HepG2 (cell line): ENCODE measurements around the gene ABCB8. TPM values are rescaled to one million over a fixed set of nuclear protein-coding genes. Genes with fewer than 3 reads are reported as not detected.

Experiments
- CREM ChIP-seq, 2 experiments: sonication (generic) in 1 of 2; formaldehyde crosslinking in 1 of 2; IDR thresholded peaks; 2 replicates each; pipeline versions ENCODE4 v1.4.0 to v1.6.1; 2016 to 2020; ENCODE audit warnings: antibody characterized with exemption in 1 of 2, mild to moderate bottlenecking in 1 of 2, missing genetic modification reagents in 1 of 2
- EHMT2 ChIP-seq: fragments of 200-600 bp; sonication (generic); IDR thresholded peaks from 2 replicates; pipeline ENCODE4 v1.7.0; 2017; ENCODE audit warnings: antibody characterized with exemption, low read depth, low read length, borderline replicate concordance
- ESRRA ChIP-seq: sonication (generic); formaldehyde crosslinking; IDR thresholded peaks from 2 replicates; pipeline ENCODE4 v1.5.1; 2020; ENCODE audit warnings: mild to moderate bottlenecking, low read depth, missing genetic modification reagents
- FOSL1 ChIP-seq: sonication (generic); formaldehyde crosslinking; IDR thresholded peaks from 2 replicates; pipeline ENCODE4 v1.9.0; 2021; ENCODE audit warnings: missing genetic modification reagents, borderline replicate concordance
- JDP2 ChIP-seq: sonication (generic); formaldehyde crosslinking; IDR thresholded peaks from 2 replicates; pipeline ENCODE4 v1.8.1; 2022; ENCODE audit warnings: missing genetic modification reagents, borderline replicate concordance
- NFIC ChIP-seq: IDR thresholded peaks from 2 replicates; pipeline ENCODE4 v1.6.1; 2012; ENCODE audit warnings: mild to moderate bottlenecking, low read length, inconsistent platforms
- NR2C2 ChIP-seq: sonication (generic); formaldehyde crosslinking; IDR thresholded peaks from 2 replicates; pipeline ENCODE4 v1.4.0; 2020; ENCODE audit warnings: missing genetic modification reagents, mild to moderate bottlenecking, moderate library complexity, borderline replicate concordance
- NRL ChIP-seq: sonication (generic); formaldehyde crosslinking; IDR thresholded peaks from 2 replicates; pipeline ENCODE4 v1.5.0; 2020; ENCODE audit warnings: missing genetic modification reagents, mild to moderate bottlenecking, moderate library complexity, borderline replicate concordance
- RELA ChIP-seq: sonication (generic); formaldehyde crosslinking; IDR thresholded peaks from 2 replicates; pipeline ENCODE4 v1.4.0; 2020; ENCODE audit warnings: missing genetic modification reagents
- REXO4 ChIP-seq: sonication (generic); formaldehyde crosslinking; IDR thresholded peaks from 2 replicates; pipeline ENCODE4 v1.8.0; 2022; ENCODE audit warnings: missing genetic modification reagents, mild to moderate bottlenecking, borderline replicate concordance
- SNAI1 ChIP-seq: sonication (generic); formaldehyde crosslinking; IDR thresholded peaks from 2 replicates; pipeline ENCODE4 v1.5.0; 2020; ENCODE audit warnings: mild to moderate bottlenecking, missing genetic modification reagents, borderline replicate concordance
- SNRNP70 ChIP-seq: fragments of 200-400 bp; formaldehyde crosslinking; IDR thresholded peaks from 2 replicates; pipeline ENCODE4 v1.6.1; 2017; ENCODE audit warnings: mild to moderate bottlenecking, low read depth, low read length, moderate library complexity
- TARDBP ChIP-seq: sonication (generic); formaldehyde crosslinking; IDR thresholded peaks from 2 replicates; pipeline ENCODE4 v1.8.0; 2022; ENCODE audit warnings: mild to moderate bottlenecking, missing genetic modification reagents
- ZKSCAN8 ChIP-seq: IDR thresholded peaks from 2 replicates; pipeline ENCODE4 v1.6.1; 2016; ENCODE audit warnings: borderline replicate concordance, missing genetic modification reagents, missing compliant biosample characterization
- ZNF136 ChIP-seq: sonication (generic); formaldehyde crosslinking; IDR thresholded peaks from 2 replicates; pipeline ENCODE4 v1.8.1; 2022; ENCODE audit warnings: low read depth, mild to moderate bottlenecking, moderate library complexity, missing genetic modification reagents
- ZNF235 ChIP-seq: sonication (generic); formaldehyde crosslinking; IDR thresholded peaks from 2 replicates; pipeline ENCODE4 v1.8.1; 2023; ENCODE audit warnings: mild to moderate bottlenecking, missing genetic modification reagents, borderline replicate concordance
- ZNF256 ChIP-seq: sonication (generic); formaldehyde crosslinking; conservative IDR thresholded peaks from 2 replicates; pipeline ENCODE4 v1.4.0; 2020; ENCODE audit warnings: missing genetic modification reagents
- ZNF292 ChIP-seq: sonication (generic); formaldehyde crosslinking; IDR thresholded peaks from 2 replicates; pipeline ENCODE4 v1.8.1; 2022; ENCODE audit warnings: mild to moderate bottlenecking, low read depth, missing genetic modification reagents, borderline replicate concordance
- ZNF337 ChIP-seq: sonication (generic); formaldehyde crosslinking; IDR thresholded peaks from 2 replicates; pipeline ENCODE4 v1.5.1; 2020; ENCODE audit warnings: missing genetic modification reagents, low read depth, mild to moderate bottlenecking, borderline replicate concordance
- ZNF430 ChIP-seq: sonication (generic); formaldehyde crosslinking; IDR thresholded peaks from 2 replicates; pipeline ENCODE4 v1.9.0; 2021; ENCODE audit warnings: mild to moderate bottlenecking, missing genetic modification reagents
- ZNF530 ChIP-seq: sonication (generic); formaldehyde crosslinking; IDR thresholded peaks from 2 replicates; pipeline ENCODE4 v1.5.0; 2020; ENCODE audit warnings: low read depth, mild to moderate bottlenecking, missing genetic modification reagents
- ZNF703 ChIP-seq: sonication (generic); formaldehyde crosslinking; IDR thresholded peaks from 2 replicates; pipeline ENCODE4 v1.5.1; 2020; ENCODE audit warnings: missing genetic modification reagents, mild to moderate bottlenecking, moderate library complexity, borderline replicate concordance
- ZSCAN29 ChIP-seq: sonication (generic); formaldehyde crosslinking; conservative IDR thresholded peaks from 2 replicates; pipeline ENCODE4 v1.4.0; 2020; ENCODE audit warnings: mild to moderate bottlenecking, missing genetic modification reagents
- polyA plus RNA-seq, 8 experiments: library from polyadenylated mRNA; depleted of rRNA in 3 of 8; stranded (reverse) in 7 of 8; unstranded in 1 of 8; fragments of >200 nt; fragmentation: Illumina TruSeq in 4 of 8; extraction: Trizol in 4 of 8; gene quantifications; 2 replicates each; pipeline versions ENCODE4 v1.2.1 to v1.2.3, GENCODE V29; 2011 to 2016; ENCODE audit warnings: low read depth in 4 of 8, missing spikeins in 1 of 8, mixed read lengths in 1 of 8; ENCODE audit not compliant: insufficient read depth in 1 of 8
- total RNA-seq, 5 experiments: library from RNA; depleted of rRNA; stranded (reverse); fragments of >200 nt; fragmentation: Illumina TruSeq; extraction: Trizol; gene quantifications; 2 replicates each; pipeline ENCODE4 v1.2.3, GENCODE V29; 2016; ENCODE audit warnings: low read depth in 1 of 5
- TF ChIP-seq, protein P1 (sequence below): sonication (generic); formaldehyde crosslinking; IDR thresholded peaks from 2 replicates; pipeline ENCODE4 v1.8.0; 2022; ENCODE audit warnings: missing genetic modification reagents, mild to moderate bottlenecking, borderline replicate concordance
- TF ChIP-seq, protein P2 (sequence below): IDR thresholded peaks from 2 replicates; pipeline ENCODE4 v1.6.1; 2016; ENCODE audit warnings: mild to moderate bottlenecking, missing biosample characterization, missing genetic modification reagents
- TF ChIP-seq, protein P3 (sequence below): sonication (generic); formaldehyde crosslinking; IDR thresholded peaks from 2 replicates; pipeline ENCODE4 v1.4.0; 2020; ENCODE audit warnings: missing genetic modification reagents, mild to moderate bottlenecking, borderline replicate concordance

ABCB8 gene
- total and polyA plus RNA-seq, 2 of the 13 experiments (the other 11 are each of a cell fraction or from before 2014, with no cell fraction given): 6.6 to 16.7 TPM

DNA sequence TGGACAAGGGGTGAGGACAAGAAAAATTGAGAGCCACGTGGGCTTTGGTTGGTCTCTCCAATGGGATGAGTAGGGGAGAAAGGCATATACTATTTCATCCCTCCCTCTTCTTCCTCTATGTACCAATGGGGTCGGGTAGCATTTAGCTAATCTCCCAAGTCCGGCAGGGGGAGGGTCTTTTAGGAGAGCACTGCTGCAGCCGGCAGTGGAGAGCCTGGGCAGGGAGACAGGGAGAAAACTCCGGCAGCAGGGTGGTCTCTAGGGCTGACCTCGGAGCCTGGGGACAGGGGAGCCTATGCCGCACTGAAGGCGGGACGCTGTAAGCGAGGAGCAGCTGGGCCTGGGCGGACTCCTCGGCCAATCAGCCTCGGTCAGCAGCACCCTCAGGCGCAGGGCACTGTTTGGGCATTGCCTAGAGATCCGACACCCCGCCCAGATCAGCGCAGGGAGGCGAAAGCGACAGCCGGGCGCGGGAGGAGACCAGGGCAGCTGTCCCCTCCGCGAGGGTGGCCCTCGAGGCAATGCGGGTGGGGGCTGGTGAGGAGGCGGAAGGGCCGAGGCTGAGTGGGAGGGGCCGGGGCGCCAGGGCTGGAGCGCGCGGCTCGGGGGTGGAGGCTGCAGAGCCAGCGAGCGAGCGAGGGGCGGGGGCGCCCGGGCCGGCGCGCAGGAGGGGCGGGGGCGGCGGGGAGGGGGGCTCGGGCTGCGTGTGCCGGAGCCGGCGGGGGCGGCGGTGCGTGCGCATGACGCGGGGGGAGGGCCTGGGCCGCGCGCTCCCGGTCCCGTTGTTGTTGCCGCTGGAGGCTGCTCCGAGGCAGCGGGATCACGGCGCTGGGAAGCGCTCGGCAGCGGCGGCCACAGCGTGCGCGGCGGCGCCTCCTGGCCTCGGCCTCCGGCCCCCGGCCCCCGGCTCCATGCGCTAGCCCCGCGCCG is 57.7 kb downstream of the ABCB8 start, which contains the start of gene AGAP3 (continued):
- TF ChIP-seq, protein P1, sequence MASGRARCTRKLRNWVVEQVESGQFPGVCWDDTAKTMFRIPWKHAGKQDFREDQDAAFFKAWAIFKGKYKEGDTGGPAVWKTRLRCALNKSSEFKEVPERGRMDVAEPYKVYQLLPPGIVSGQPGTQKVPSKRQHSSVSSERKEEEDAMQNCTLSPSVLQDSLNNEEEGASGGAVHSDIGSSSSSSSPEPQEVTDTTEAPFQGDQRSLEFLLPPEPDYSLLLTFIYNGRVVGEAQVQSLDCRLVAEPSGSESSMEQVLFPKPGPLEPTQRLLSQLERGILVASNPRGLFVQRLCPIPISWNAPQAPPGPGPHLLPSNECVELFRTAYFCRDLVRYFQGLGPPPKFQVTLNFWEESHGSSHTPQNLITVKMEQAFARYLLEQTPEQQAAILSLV: peak; percentile 76; the same call in 1 of the 2 replicates
- no peak for TF ChIP-seq NFIC
- no peak for TF ChIP-seq EHMT2
- no peak for TF ChIP-seq ZNF530 (CRISPR knock-in tag)
- TF ChIP-seq ZNF235: peak; percentile 35; the same call in 1 of the 2 replicates
- TF ChIP-seq ZKSCAN8 (CRISPR knock-in tag): no peak
- 0 out of 2 replicates have a peak, but pooled peaks have one; percentile 59 for TF ChIP-seq ZNF136
- TF ChIP-seq RELA: no peak
- no peak; the same call in 1 of the 2 replicates for TF ChIP-seq NR2C2
- TF ChIP-seq ZSCAN29 (CRISPR knock-in tag): no peak
- TF ChIP-seq ZNF292 (CRISPR knock-in tag): peak; percentile 81
- TF ChIP-seq ZNF337: no peak
- TF ChIP-seq ZNF256 (CRISPR knock-in tag): no peak
- no peak for TF ChIP-seq FOSL1 (CRISPR knock-in tag)
- no peak for TF ChIP-seq SNAI1 (CRISPR knock-in tag)
- TF ChIP-seq NRL (CRISPR knock-in tag): no peak
- 0 out of 2 replicates have a peak, but pooled peaks have one; percentile 43 for TF ChIP-seq ESRRA (CRISPR knock-in tag)
- no peak for TF ChIP-seq ZNF703 (CRISPR knock-in tag)
- no peak for TF ChIP-seq ZNF430 (CRISPR knock-in tag)
- TF ChIP-seq SNRNP70: no peak
- TF ChIP-seq, protein P2, sequence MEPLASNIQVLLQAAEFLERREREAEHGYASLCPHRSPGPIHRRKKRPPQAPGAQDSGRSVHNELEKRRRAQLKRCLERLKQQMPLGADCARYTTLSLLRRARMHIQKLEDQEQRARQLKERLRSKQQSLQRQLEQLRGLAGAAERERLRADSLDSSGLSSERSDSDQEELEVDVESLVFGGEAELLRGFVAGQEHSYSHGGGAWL (CRISPR knock-in tag): peak; percentile 55; the same call in 1 of the 2 replicates
- TF ChIP-seq, protein P3, sequence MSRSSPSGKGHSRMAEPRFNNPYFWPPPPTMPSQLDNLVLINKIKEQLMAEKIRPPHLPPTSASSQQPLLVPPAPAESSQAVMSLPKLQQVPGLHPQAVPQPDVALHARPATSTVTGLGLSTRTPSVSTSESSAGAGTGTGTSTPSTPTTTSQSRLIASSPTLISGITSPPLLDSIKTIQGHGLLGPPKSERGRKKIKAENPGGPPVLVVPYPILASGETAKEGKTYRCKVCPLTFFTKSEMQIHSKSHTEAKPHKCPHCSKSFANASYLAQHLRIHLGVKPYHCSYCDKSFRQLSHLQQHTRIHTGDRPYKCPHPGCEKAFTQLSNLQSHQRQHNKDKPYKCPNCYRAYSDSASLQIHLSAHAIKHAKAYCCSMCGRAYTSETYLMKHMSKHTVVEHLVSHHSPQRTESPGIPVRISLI (CRISPR knock-in tag): no peak
- TF ChIP-seq TARDBP: peak; percentile 79; the same call in 1 of the 2 replicates
- TF ChIP-seq REXO4 (CRISPR knock-in tag): no peak
- no peak for TF ChIP-seq CREM (IDR thresholded peaks at IDR 0.05)
- no peak for TF ChIP-seq CREM (CRISPR knock-in tag; IDR thresholded peaks at IDR 0.05)
- TF ChIP-seq JDP2 (CRISPR knock-in tag): no peak
